Urinary bladder (tissue), 4 donors: ENCODE results near the gene TANGO6. TPM values are rescaled to one million over a fixed set of nuclear protein-coding genes. Genes with fewer than 3 reads are reported as not detected.

Experiments
- DNase-seq: peaks from one replicate; pipeline ENCODE4 v3.0.0-alpha.2; 2015; ENCODE audit errors: extremely low spot score
- H3K27ac ChIP-seq: one replicate; pipeline ENCODE4 v1.5.1; 2013; ENCODE audit warnings: low read depth, mild to moderate bottlenecking, moderate library complexity
- H3K36me3 ChIP-seq: one replicate; pipeline ENCODE4 v1.6.1; 2013; ENCODE audit warnings: mild to moderate bottlenecking, moderate library complexity; ENCODE audit not compliant: insufficient read depth
- H3K4me1 ChIP-seq: one replicate; pipeline ENCODE4 v1.6.1; 2013; ENCODE audit warnings: mild to moderate bottlenecking, moderate library complexity; ENCODE audit not compliant: insufficient read depth
- H3K4me3 ChIP-seq: one replicate; pipeline ENCODE4 v1.5.1; 2013; ENCODE audit warnings: low read depth, low read length
- WGBS: extraction: QIAGEN DNeasy Blood & Tissue Kit; methylation state at CpG from one replicate; pipeline ENCODE4 v1.1.7; 2013; 5-methylcytosine and 5-hydroxymethylcytosine counted together
- polyA plus RNA-seq: library from polyadenylated mRNA; stranded (reverse); fragments of 200-250 nt; gene quantifications from one replicate; pipeline ENCODE4 v1.2.3, GENCODE V29; 2013
- total RNA-seq: library from RNA; depleted of rRNA; stranded (reverse); fragments of >200 nt; gene quantifications from one replicate; pipeline ENCODE4 v1.2.3, GENCODE V29; 2014
- donor health status: healthy with polysubstance abuse.
- donor health status: healthy.

Gene TANGO6
- total and polyA plus RNA-seq, 2 donors = 11.6 to 21.4 TPM

- peaks cover 3% of the 10 kb centered on the region for H3K36me3 ChIP-seq
- no peak for DNase-seq
- H3K27ac ChIP-seq = no peak overlapping the region
- no peak overlapping the region for H3K4me3 ChIP-seq
- 87% methylated on average over 5 of the region's 5 CpGs for WGBS
- peaks cover 1% of the 10 kb centered on the region for H3K4me1 ChIP-seq
Observed at GRCh38 chr16:69085032-69085695, 241.8 kb downstream of the TANGO6 start.

GRCh38 chr16:69087161-69087581, 243.8 kb downstream of the TANGO6 start:
- 75% methylated on average over 3 of the region's 3 CpGs for WGBS
- no peak for DNase-seq
- Histone ChIP-seq H3K4me1 (peaks cover 1% of the 10 kb centered on the region), H3K4me3 (no peak overlapping the region), H3K36me3 (peaks cover 3% of the 10 kb centered on the region), H3K27ac (peak overlapping the region; percentile 84)

GRCh38 chr16:69088684-69089083, 245.4 kb downstream of the TANGO6 start:
- 85% methylated on average over 4 of the region's 4 CpGs for WGBS

GRCh38 chr16:69089091-69089910, 246.0 kb downstream of the TANGO6 start:
- no peak overlapping the region for H3K4me3 ChIP-seq
- 52% methylated on average over 16 of the region's 16 CpGs for WGBS
- H3K4me1 ChIP-seq = peaks cover 1% of the 10 kb centered on the region

More at GRCh38 chr16:69088684-69089083, 245.4 kb downstream of the TANGO6 start:
- no peak overlapping the region for H3K27ac ChIP-seq
- no peak for DNase-seq
- no peak overlapping the region for H3K4me3 ChIP-seq
- peaks cover 1% of the 10 kb centered on the region for H3K4me1 ChIP-seq
- peaks cover 3% of the 10 kb centered on the region for H3K36me3 ChIP-seq

GRCh38 chr16:69093974-69094373, 250.6 kb downstream of the TANGO6 start:
- Histone ChIP-seq H3K4me1 (no peaks in the 10 kb centered on the region), H3K27ac (no peak overlapping the region), H3K4me3 (no peak overlapping the region), H3K36me3 (no peaks in the 10 kb centered on the region)
- no peak for DNase-seq
- WGBS = 79% methylated on average over 3 of the region's 3 CpGs

More at GRCh38 chr16:69089091-69089910, 246.0 kb downstream of the TANGO6 start:
- DNase-seq = peak; percentile 39
- H3K36me3 ChIP-seq = peaks cover 1% of the 10 kb centered on the region
- no peak overlapping the region for H3K27ac ChIP-seq

GRCh38 chr16:69094501-69094900, 251.2 kb downstream of the TANGO6 start:
- DNase-seq = no peak
- Histone ChIP-seq H3K4me1 (no peaks in the 10 kb centered on the region), H3K36me3 (no peaks in the 10 kb centered on the region), H3K4me3 (no peak overlapping the region), H3K27ac (no peak overlapping the region)
- 72% methylated on average over 5 of the region's 5 CpGs for WGBS

- WGBS = 82% methylated on average over 6 of the region's 6 CpGs
- H3K4me3 ChIP-seq = no peak overlapping the region
- no peaks in the 10 kb centered on the region for H3K4me1 ChIP-seq
- DNase-seq = no peak
- H3K36me3 ChIP-seq = no peaks in the 10 kb centered on the region
- H3K27ac ChIP-seq = no peak overlapping the region
Observed at GRCh38 chr16:69095193-69095592, 251.9 kb downstream of the TANGO6 start.

GRCh38 chr16:69100071-69100691, 256.9 kb downstream of the TANGO6 start:
- Histone ChIP-seq H3K4me3 (no peak overlapping the region), H3K4me1 (no peaks in the 10 kb centered on the region), H3K36me3 (no peaks in the 10 kb centered on the region), H3K27ac (no peak overlapping the region)
- 60% methylated on average over 11 of the region's 11 CpGs for WGBS
- no peak for DNase-seq

GRCh38 chr16:69105501-69106361, 262.4 kb downstream of the TANGO6 start, which contains the start of gene HAS3:
HAS3 (plus strand) TSS chr16:69105653; CDS start chr16:69109396, 3,743 bp downstream.
- under 1% methylated on average over 80 of the region's 80 CpGs for WGBS
- no peak for DNase-seq
- no peaks in the 10 kb centered on the region for H3K36me3 ChIP-seq
- no peak within 1 kb of the TSS for H3K27ac ChIP-seq
- peak within 1 kb of the TSS; percentile 49 for H3K4me3 ChIP-seq
- H3K4me1 ChIP-seq = no peaks in the 10 kb centered on the region

- H3K36me3 ChIP-seq = no peaks in the 10 kb centered on the region
- no peaks in the 10 kb centered on the region for H3K4me1 ChIP-seq
- under 1% methylated on average over 55 of the region's 55 CpGs for WGBS
- H3K27ac ChIP-seq = no peak overlapping the region
- H3K4me3 ChIP-seq = peak overlapping the region; percentile 49
- no peak for DNase-seq
Observed at GRCh38 chr16:69106491-69107315, 263.4 kb downstream of the TANGO6 start.

- H3K27ac ChIP-seq = no peak overlapping the region
- H3K4me1 ChIP-seq = no peaks in the 10 kb centered on the region
- 2% methylated on average over 52 of the region's 52 CpGs for WGBS
- H3K4me3 ChIP-seq = peak overlapping the region; percentile 49
- H3K36me3 ChIP-seq = no peaks in the 10 kb centered on the region
- no peak for DNase-seq
Observed at GRCh38 chr16:69107316-69107962, 264.1 kb downstream of the TANGO6 start.
